C4-2B (cell line): ENCODE results near the gene JOSD2.

Experiments used
- H3K27ac ChIP-seq: fragments of 450-650 bp; 2 replicates; pipeline ENCODE4 v1.5.1; 2017
- CTCF ChIP-seq: fragments of 450-650 bp; conservative IDR thresholded peaks from 2 replicates; pipeline ENCODE4 v1.5.1; 2017; ENCODE audit warnings: mild to moderate bottlenecking
- ZFX ChIP-seq: fragments of 450-650 bp; IDR thresholded peaks from 2 replicates; pipeline ENCODE4 v1.6.1; 2017

Gene JOSD2

GRCh38 chr19:50457300-50457699, 53.7 kb downstream of the JOSD2 start:
- TF ChIP-seq ZFX (no peak), CTCF (no peak)
- no peak overlapping the region for H3K27ac ChIP-seq
